OCI-LY3 (cell line): ENCODE data around the gene TSNAX.

Experiments
- H2AFZ ChIP-seq: fragments of 200-600, 300-600 bp; shearing (Covaris generic); 2 replicates; pipeline ENCODE4 v1.6.0; 2014; ENCODE audit warnings: antibody characterized with exemption, low read depth, low read length
- H3K27ac ChIP-seq: fragments of 200-600, 300-600 bp; sonication (generic); 2 replicates; pipeline ENCODE4 v1.5.1; 2014; ENCODE audit warnings: mild to moderate bottlenecking, low read length, moderate library complexity, mixed read lengths
- H3K27me3 ChIP-seq: fragments of 200-600, 300-600 bp; sonication (generic); 2 replicates; pipeline ENCODE4 v1.6.1; 2014; ENCODE audit warnings: low read depth, low read length, mixed read lengths
- H3K36me3 ChIP-seq: fragments of 200-600, 300-600 bp; sonication (generic); replicated peaks from 2 replicates; pipeline ENCODE3; 2014; ENCODE audit warnings: low read depth, low read length, mixed read lengths
- H3K4me1 ChIP-seq: fragments of 300-600, 200-600 bp; sonication (generic); 2 replicates; pipeline ENCODE4 v1.6.1; 2014; ENCODE audit warnings: low read length, mixed read lengths
- H3K4me2 ChIP-seq: fragments of 200-600, 300-600 bp; sonication (generic); 2 replicates; pipeline ENCODE4 v1.6.1; 2014; ENCODE audit warnings: low read length, mixed read lengths
- H3K4me3 ChIP-seq: fragments of 300-600, 200-600 bp; sonication (generic); 2 replicates; pipeline ENCODE4 v1.5.1; 2014; ENCODE audit warnings: antibody characterized with exemption, mild to moderate bottlenecking, low read length, moderate library complexity
- H3K79me2 ChIP-seq: fragments of 300-600, 200-600 bp; shearing (Covaris generic); 2 replicates; pipeline ENCODE4 v1.6.1; 2014; ENCODE audit warnings: mild to moderate bottlenecking, low read length, mixed read lengths
- H3K9ac ChIP-seq: fragments of 300-600, 200-600 bp; shearing (Covaris generic); 2 replicates; pipeline ENCODE4 v1.6.0; 2014; ENCODE audit warnings: mild to moderate bottlenecking, low read length, moderate library complexity
- H3K9me3 ChIP-seq: fragments of 200-600, 300-600 bp; shearing (Covaris generic); 2 replicates; pipeline ENCODE4 v1.6.1; 2014; ENCODE audit warnings: low read length, mixed read lengths; ENCODE audit not compliant: insufficient read depth
- H4K20me1 ChIP-seq: fragments of 200-600, 300-600 bp; sonication (generic); 2 replicates; pipeline ENCODE4 v1.6.1; 2016; ENCODE audit warnings: low read length, mixed read lengths; ENCODE audit not compliant: insufficient read depth
- EZH2phosphoT487 ChIP-seq: fragments of 200-600 bp; shearing (Covaris generic); IDR thresholded peaks from 2 replicates; pipeline ENCODE4 v1.6.1; 2018; ENCODE audit warnings: antibody characterized with exemption, mixed run types, low read depth
- TF ChIP-seq, protein P1 (sequence below): fragments of 200-600, 300-600 bp; sonication (generic); IDR thresholded peaks from 2 replicates; pipeline ENCODE4 v1.5.1; 2014; ENCODE audit warnings: antibody characterized with exemption, low read length, low read depth

Gene TSNAX

DNA sequence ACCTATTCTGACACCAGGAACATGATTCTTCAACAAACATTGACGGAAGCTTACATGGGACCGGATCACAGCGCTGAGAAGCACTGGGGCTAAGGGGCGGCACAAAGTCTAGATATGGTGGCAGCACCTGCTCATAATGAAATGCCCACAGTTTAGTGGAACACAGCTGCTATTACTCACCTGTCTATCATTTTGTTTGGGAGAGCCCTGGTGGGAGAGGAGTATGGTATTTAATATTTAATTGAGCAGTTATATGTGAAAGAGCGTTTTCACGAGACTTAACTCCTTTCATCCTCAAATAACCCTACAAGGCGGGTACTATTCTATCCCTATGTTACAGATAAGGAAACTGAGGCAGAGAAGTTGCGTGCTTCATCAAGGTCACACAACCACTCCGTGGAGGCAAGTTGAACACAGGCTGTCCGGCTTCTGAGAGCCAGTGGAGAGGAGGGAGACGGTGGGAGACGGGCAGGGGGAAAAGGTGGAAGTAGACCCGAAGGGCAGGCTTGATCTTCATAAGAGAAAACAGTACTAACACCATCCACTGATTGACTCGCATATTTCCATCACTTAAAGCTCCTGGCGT lies 790 bp upstream of the TSNAX start:
- H3K27me3 ChIP-seq, result no peaks in the 10 kb centered on the region
- TF ChIP-seq, protein P1, sequence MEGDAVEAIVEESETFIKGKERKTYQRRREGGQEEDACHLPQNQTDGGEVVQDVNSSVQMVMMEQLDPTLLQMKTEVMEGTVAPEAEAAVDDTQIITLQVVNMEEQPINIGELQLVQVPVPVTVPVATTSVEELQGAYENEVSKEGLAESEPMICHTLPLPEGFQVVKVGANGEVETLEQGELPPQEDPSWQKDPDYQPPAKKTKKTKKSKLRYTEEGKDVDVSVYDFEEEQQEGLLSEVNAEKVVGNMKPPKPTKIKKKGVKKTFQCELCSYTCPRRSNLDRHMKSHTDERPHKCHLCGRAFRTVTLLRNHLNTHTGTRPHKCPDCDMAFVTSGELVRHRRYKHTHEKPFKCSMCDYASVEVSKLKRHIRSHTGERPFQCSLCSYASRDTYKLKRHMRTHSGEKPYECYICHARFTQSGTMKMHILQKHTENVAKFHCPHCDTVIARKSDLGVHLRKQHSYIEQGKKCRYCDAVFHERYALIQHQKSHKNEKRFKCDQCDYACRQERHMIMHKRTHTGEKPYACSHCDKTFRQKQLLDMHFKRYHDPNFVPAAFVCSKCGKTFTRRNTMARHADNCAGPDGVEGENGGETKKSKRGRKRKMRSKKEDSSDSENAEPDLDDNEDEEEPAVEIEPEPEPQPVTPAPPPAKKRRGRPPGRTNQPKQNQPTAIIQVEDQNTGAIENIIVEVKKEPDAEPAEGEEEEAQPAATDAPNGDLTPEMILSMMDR, result no peak
- TF ChIP-seq EZH2phosphoT487, result no peak
- H2AFZ ChIP-seq, result peak overlapping the region; percentile 79
- H4K20me1 ChIP-seq, result no peaks in the 10 kb centered on the region
- peak overlapping the region; percentile 86 for H3K9ac ChIP-seq
- H3K36me3 ChIP-seq, result peaks cover 6% of the 10 kb centered on the region
- no peaks in the 10 kb centered on the region for H3K9me3 ChIP-seq
- H3K4me2 ChIP-seq, result peak overlapping the region; percentile 94
- peaks cover 38% of the 10 kb centered on the region for H3K79me2 ChIP-seq
- peaks cover 24% of the 10 kb centered on the region for H3K4me1 ChIP-seq
- peak overlapping the region; percentile 76 for H3K27ac ChIP-seq
- peak overlapping the region; percentile 89 for H3K4me3 ChIP-seq

DNA sequence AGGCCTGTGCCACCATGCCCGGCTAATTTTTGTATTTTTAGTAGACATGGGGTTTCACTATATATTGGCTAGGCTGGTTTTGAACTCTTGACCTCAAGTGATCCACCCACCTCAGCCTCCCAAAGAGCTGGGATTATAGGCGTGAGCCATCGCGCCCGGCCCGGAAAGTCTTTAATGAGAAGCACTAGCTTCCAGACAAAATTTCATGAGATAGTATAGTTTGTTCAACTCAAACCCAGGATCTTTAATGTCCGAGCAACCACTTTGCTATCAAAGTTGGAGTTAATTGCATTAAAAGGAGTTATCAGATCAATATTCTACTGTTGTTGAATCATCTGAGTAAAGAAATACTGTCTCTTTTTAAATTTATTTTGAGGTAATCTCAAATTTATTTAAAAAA lies 4.8 kb downstream of the TSNAX start:
- H3K27ac ChIP-seq, result no peak overlapping the region
- peaks cover 28% of the 10 kb centered on the region for H3K36me3 ChIP-seq
- H3K4me2 ChIP-seq, result no peak overlapping the region
- H3K4me3 ChIP-seq, result no peak overlapping the region
- no peak for TF ChIP-seq EZH2phosphoT487
- TF ChIP-seq, protein P1, result no peak
- H3K27me3 ChIP-seq, result no peaks in the 10 kb centered on the region
- H3K9ac ChIP-seq, result no peak overlapping the region
- H2AFZ ChIP-seq, result no peak overlapping the region
- H3K9me3 ChIP-seq, result no peaks in the 10 kb centered on the region
- peaks cover 51% of the 10 kb centered on the region for H3K79me2 ChIP-seq
- H3K4me1 ChIP-seq, result peaks cover 10% of the 10 kb centered on the region
- H4K20me1 ChIP-seq, result 0 out of 2 replicates have a peak, but pooled peaks cover 3% of the 10 kb centered on the region

DNA sequence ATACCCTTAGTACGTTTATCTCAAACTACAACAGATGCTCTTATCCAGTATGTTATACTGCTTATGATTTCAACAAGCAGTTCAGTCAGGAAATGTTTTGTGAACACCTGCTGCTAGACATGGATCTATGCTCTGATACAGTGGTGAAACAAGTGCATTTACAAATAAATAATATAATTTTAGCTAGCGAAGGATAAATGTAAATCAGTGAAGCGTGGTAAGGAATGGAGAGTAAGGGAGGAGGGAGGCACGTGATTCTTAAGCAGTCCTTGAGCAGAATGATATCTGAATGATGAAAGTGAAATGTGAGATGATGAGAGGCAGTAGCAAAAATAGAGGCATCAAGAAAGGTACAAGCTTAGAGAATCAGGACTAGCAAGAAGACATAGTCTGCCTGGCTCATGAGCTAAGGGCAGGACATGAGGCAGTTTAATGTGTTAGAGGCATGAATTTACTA lies 6.3 kb downstream of the TSNAX start:
- no peaks in the 10 kb centered on the region for H3K9me3 ChIP-seq
- no peaks in the 10 kb centered on the region for H3K27me3 ChIP-seq
- H2AFZ ChIP-seq, result no peak overlapping the region
- H3K4me3 ChIP-seq, result no peak overlapping the region
- H3K36me3 ChIP-seq, result peaks cover 40% of the 10 kb centered on the region
- no peak overlapping the region for H3K27ac ChIP-seq
- TF ChIP-seq, protein P1, result no peak
- TF ChIP-seq EZH2phosphoT487, result no peak
- no peak overlapping the region for H3K9ac ChIP-seq
- 0 out of 2 replicates have a peak, but pooled peaks cover 3% of the 10 kb centered on the region for H4K20me1 ChIP-seq
- H3K79me2 ChIP-seq, result peaks cover 42% of the 10 kb centered on the region
- H3K4me2 ChIP-seq, result no peak overlapping the region
- peaks cover 3% of the 10 kb centered on the region for H3K4me1 ChIP-seq

DNA sequence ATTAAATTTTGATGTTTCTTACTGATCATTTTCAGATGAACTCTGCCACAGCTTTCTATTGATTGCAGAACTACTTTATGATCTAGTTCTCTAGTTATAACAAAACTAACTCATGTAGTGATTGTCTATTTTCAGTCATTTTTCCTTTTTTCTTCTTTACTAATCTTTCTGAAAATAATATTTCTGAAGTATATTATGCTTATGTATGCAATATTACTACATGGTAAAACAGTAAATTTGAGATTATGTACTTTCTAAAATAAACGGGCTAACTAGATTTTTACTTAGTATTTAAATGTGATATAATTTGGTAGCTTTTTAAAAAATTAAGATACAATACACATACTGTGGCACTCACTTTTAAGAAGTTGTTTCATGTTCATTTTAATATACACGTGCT lies 7.6 kb downstream of the TSNAX start:
- Histone ChIP-seq H2AFZ (no peak overlapping the region), H4K20me1 (0 out of 2 replicates have a peak, but pooled peaks cover 3% of the 10 kb centered on the region), H3K27ac (no peak overlapping the region), H3K9ac (no peak overlapping the region), H3K36me3 (peaks cover 48% of the 10 kb centered on the region), H3K9me3 (peaks cover 9% of the 10 kb centered on the region), H3K79me2 (peaks cover 29% of the 10 kb centered on the region), H3K4me2 (no peak overlapping the region), H3K27me3 (no peaks in the 10 kb centered on the region), H3K4me1 (no peaks in the 10 kb centered on the region), H3K4me3 (no peak overlapping the region)
- TF ChIP-seq, protein P1, result no peak
- no peak for TF ChIP-seq EZH2phosphoT487
